Measurements from ENCODE around the gene TMEM72.

DNA sequence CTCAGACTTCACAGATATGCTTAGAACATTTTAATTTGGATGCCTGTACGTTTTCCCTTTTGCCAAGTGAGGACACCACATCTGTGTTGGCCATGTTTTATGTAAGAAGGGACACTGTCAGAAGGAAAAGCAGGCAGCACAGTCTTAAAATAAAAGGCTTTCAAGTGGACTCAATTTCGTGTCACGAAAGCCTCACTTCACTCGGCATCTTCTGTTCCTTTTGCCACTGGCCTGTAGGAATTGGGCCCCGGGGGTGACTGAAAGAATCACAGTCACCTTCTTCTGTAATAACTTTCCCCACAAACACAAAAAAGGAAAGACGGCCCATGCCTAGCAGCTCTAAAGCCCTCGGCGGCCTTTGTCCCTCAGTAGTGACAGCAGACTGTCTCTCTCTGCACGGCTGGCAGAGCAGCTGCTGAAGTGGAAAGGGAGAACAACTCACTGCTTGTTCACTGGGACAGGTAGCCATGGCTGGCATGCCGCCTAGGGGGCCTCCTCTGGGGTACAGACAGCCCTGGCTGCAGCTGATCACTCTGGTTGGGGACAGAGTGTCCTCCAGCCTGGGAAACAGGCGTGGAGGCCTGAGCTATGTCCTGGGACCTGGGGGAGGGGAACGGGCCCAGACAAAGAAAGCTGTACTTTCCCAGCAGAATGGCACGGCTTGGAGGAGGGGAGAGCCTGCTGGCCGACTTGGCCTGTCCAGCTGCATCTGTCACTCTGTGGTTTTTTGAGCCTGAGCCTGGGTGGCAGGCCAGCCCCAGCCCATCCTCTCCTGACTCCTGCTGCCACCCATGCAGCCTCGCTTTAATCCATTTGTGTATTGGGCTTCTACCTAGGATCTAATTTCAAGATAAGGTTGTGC is 52.9 kb downstream of the TMEM72 start:
- no peak for TF ChIP-seq POLR2A (IDR thresholded peaks at IDR 0.05)
- TF ChIP-seq, protein P1, sequence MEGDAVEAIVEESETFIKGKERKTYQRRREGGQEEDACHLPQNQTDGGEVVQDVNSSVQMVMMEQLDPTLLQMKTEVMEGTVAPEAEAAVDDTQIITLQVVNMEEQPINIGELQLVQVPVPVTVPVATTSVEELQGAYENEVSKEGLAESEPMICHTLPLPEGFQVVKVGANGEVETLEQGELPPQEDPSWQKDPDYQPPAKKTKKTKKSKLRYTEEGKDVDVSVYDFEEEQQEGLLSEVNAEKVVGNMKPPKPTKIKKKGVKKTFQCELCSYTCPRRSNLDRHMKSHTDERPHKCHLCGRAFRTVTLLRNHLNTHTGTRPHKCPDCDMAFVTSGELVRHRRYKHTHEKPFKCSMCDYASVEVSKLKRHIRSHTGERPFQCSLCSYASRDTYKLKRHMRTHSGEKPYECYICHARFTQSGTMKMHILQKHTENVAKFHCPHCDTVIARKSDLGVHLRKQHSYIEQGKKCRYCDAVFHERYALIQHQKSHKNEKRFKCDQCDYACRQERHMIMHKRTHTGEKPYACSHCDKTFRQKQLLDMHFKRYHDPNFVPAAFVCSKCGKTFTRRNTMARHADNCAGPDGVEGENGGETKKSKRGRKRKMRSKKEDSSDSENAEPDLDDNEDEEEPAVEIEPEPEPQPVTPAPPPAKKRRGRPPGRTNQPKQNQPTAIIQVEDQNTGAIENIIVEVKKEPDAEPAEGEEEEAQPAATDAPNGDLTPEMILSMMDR (IDR thresholded peaks at IDR 0.05): no peak

All from lower leg skin (tissue), 3 donors.